ENCODE data around the gene BICC1. TPM values are rescaled to one million over a fixed set of nuclear protein-coding genes. Genes with fewer than 3 reads are reported as not detected.
A peak's percentile ranks its signal among the peaks of the same experiment; 100 is the strongest.

Gene BICC1
- total and polyA plus RNA-seq, 2 of the 4 experiments (the other 2 are of a cell fraction): 5.7 to 42.5 TPM

DNA sequence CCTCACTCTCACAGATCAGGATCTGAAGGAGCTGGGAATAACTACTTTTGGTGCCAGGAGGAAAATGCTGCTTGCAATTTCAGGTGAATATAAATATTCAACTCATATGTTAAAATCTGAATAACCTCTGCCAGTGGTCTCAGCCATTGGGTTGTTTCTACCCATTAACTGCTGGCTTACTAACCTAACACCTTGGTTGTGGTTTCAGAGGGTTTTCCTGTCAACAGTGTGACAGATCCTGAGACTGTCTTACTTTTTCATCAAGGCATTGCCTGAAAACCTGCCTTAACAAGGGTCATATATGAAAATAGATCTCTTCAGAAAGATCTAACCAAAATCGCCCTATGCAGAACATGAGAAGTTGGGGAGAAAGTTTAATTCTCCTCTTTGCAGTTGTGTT is 307.7 kb downstream of the BICC1 start:
- no peaks in the 10 kb centered on the region for H3K79me1 ChIP-seq (ENCODE audit: low read depth in 1 of 2, low read length in 2 of 2)
- H2AK5ac ChIP-seq (ENCODE audit: low read depth, low read length): peak overlapping the region; percentile 68; the same call in 1 of the 2 replicates
- ATAC-seq (ENCODE audit: low read depth) (no peak), DNase-seq (no peak)
- no peak overlapping the region for H3K14ac ChIP-seq (replicated peaks; ENCODE audit: low read depth, low read length)
- no peak overlapping the region for H4K8ac ChIP-seq (ENCODE audit: low read depth in 2 of 2, low read length in 2 of 2)
- peaks cover 5% of the 10 kb centered on the region for H3K4me1 ChIP-seq (ENCODE audit: control insufficient read depth, insufficient read depth, low read length)
- H2AFZ ChIP-seq (replicated peaks; ENCODE audit: low read length, poor library complexity): no peak overlapping the region
- H3K23ac ChIP-seq (ENCODE audit: low read depth, low read length): peak overlapping the region; percentile 51; the same call in 1 of the 2 replicates
- no peak overlapping the region; the same call in 1 of the 2 replicates for H4K5ac ChIP-seq (ENCODE audit: low read depth, low read length)
- peak overlapping the region; percentile 63; the same call in 1 of the 2 replicates for H2BK120ac ChIP-seq (ENCODE audit: low read depth, low read length)
- no peak overlapping the region for H3K4me3 ChIP-seq (ENCODE audit: insufficient read depth, low read depth, low read length)
- BruUV-seq (replicated peaks): no TSS peak
- H3K4ac ChIP-seq (ENCODE audit: low read depth, low read length): peak overlapping the region; percentile 43; the same call in 1 of the 2 replicates
- no peaks in the 10 kb centered on the region for H3K27me3 ChIP-seq (ENCODE audit: control insufficient read depth, insufficient read depth, low read length)
- no peak overlapping the region for H2AK9ac ChIP-seq (replicated peaks; ENCODE audit: low read depth, low read length, poor library complexity)
- WGBS, 2 experiments (ENCODE audit: extremely low coverage in 2 of 2, insufficient read length in 1 of 2): no CpG with 5 or more reads among the region's 1 CpG
- H2BK20ac ChIP-seq (ENCODE audit: low read depth, low read length): no peak overlapping the region; the same call in 1 of the 2 replicates
- peaks cover 5% of the 10 kb centered on the region; the same call in 1 of the 2 replicates for H3K36me3 ChIP-seq (ENCODE audit: control insufficient read depth, insufficient read depth, low read length)
- no peak for TF ChIP-seq MAFK (IDR thresholded peaks at IDR 0.05; ENCODE audit: low read depth, low read length)
- TF ChIP-seq RAD21 (IDR thresholded peaks at IDR 0.05; ENCODE audit: low read length): no peak
- no peak for TF ChIP-seq MXI1 (IDR thresholded peaks at IDR 0.05; ENCODE audit: borderline replicate concordance, low read depth, low read length)
- no peak for TF ChIP-seq BHLHE40 (IDR thresholded peaks at IDR 0.05; ENCODE audit: low read depth, low read length)
- TF ChIP-seq CEBPB (IDR thresholded peaks at IDR 0.05; ENCODE audit: low read depth, low read length): no peak
- TF ChIP-seq, protein P1, sequence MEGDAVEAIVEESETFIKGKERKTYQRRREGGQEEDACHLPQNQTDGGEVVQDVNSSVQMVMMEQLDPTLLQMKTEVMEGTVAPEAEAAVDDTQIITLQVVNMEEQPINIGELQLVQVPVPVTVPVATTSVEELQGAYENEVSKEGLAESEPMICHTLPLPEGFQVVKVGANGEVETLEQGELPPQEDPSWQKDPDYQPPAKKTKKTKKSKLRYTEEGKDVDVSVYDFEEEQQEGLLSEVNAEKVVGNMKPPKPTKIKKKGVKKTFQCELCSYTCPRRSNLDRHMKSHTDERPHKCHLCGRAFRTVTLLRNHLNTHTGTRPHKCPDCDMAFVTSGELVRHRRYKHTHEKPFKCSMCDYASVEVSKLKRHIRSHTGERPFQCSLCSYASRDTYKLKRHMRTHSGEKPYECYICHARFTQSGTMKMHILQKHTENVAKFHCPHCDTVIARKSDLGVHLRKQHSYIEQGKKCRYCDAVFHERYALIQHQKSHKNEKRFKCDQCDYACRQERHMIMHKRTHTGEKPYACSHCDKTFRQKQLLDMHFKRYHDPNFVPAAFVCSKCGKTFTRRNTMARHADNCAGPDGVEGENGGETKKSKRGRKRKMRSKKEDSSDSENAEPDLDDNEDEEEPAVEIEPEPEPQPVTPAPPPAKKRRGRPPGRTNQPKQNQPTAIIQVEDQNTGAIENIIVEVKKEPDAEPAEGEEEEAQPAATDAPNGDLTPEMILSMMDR (conservative IDR thresholded peaks at IDR 0.05; ENCODE audit: low read depth, low read length): no peak
- no peak for TF ChIP-seq CHD1 (IDR thresholded peaks at IDR 0.05; ENCODE audit: low read depth, low read length)
- TF ChIP-seq FOS (IDR thresholded peaks at IDR 0.05; ENCODE audit: low read depth, low read length): no peak
- TF ChIP-seq POLR2A (IDR thresholded peaks at IDR 0.05; ENCODE audit: low read depth, low read length): no peak
- no peak for TF ChIP-seq NFE2L2 (IDR thresholded peaks at IDR 0.05; ENCODE audit: low read depth, low read length)
- no peak for TF ChIP-seq SMC3 (IDR thresholded peaks at IDR 0.05; ENCODE audit: low read depth, low read length)
- no peak for TF ChIP-seq MAZ (IDR thresholded peaks at IDR 0.05; ENCODE audit: borderline replicate concordance, low read depth, low read length)
- TF ChIP-seq, protein P2, sequence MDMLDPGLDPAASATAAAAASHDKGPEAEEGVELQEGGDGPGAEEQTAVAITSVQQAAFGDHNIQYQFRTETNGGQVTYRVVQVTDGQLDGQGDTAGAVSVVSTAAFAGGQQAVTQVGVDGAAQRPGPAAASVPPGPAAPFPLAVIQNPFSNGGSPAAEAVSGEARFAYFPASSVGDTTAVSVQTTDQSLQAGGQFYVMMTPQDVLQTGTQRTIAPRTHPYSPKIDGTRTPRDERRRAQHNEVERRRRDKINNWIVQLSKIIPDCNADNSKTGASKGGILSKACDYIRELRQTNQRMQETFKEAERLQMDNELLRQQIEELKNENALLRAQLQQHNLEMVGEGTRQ (IDR thresholded peaks at IDR 0.05; ENCODE audit: low read depth, low read length): no peak
- TF ChIP-seq RCOR1 (IDR thresholded peaks at IDR 0.05; ENCODE audit: insufficient replicate concordance, low read length): no peak
- TF ChIP-seq, protein P3, sequence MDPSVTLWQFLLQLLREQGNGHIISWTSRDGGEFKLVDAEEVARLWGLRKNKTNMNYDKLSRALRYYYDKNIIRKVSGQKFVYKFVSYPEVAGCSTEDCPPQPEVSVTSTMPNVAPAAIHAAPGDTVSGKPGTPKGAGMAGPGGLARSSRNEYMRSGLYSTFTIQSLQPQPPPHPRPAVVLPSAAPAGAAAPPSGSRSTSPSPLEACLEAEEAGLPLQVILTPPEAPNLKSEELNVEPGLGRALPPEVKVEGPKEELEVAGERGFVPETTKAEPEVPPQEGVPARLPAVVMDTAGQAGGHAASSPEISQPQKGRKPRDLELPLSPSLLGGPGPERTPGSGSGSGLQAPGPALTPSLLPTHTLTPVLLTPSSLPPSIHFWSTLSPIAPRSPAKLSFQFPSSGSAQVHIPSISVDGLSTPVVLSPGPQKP (IDR thresholded peaks at IDR 0.05; ENCODE audit: borderline replicate concordance, low read depth, low read length): no peak
- TF ChIP-seq RFX5 (IDR thresholded peaks at IDR 0.05; ENCODE audit: low read depth, low read length): no peak
- POLR2A ChIA-PET (ENCODE audit: unreplicated experiment): no interaction called here
- dilution Hi-C loops (cut with HindIII; ENCODE audit: low sequenced_read_pairs, unreplicated experiment): no loop called here
- H3K18ac ChIP-seq (ENCODE audit: low read depth, low read length): no peak overlapping the region; the same call in 1 of the 2 replicates
- peaks cover 4% of the 10 kb centered on the region for H3K9me1 ChIP-seq (ENCODE audit: insufficient read depth, low read length)
- no peak overlapping the region for H3K56ac ChIP-seq (ENCODE audit: extremely low read depth, insufficient read depth, low read length)
- intact Hi-C loops (cut with micrococcal nuclease): no loop called here
- peak overlapping the region; percentile 25; the same call in 1 of the 3 replicates for H2BK15ac ChIP-seq (ENCODE audit: low read depth, low read length)
- in situ Hi-C loops (cut with MboI; ENCODE audit: low sequenced_read_pairs): no loop called here
- CTCF ChIA-PET: no interaction called here
- no peak overlapping the region for H3K27ac ChIP-seq (ENCODE audit: insufficient read depth, low read length)
- H3K4me2 ChIP-seq (ENCODE audit: low read depth, low read length): no peak overlapping the region
- 0 out of 2 replicates have a peak overlapping the region, but pooled peaks have one; percentile 45 for H4K91ac ChIP-seq (ENCODE audit: insufficient read depth, low read depth, low read length)
- no peaks in the 10 kb centered on the region for H3K9me3 ChIP-seq (ENCODE audit: control insufficient read depth, insufficient read depth, low read length)
- H4K20me1 ChIP-seq (ENCODE audit: insufficient read depth, low read length): no peaks in the 10 kb centered on the region
- H2BK5ac ChIP-seq (ENCODE audit: low read depth, low read length, poor library complexity, severe bottlenecking): peak overlapping the region; percentile 33
- H3K9ac ChIP-seq (ENCODE audit: low read depth, low read length): no peak overlapping the region

All from IMR-90 (cell line).